ENCODE results near the gene CALML6.
"Not testable (repeated sequence)": the region's sequence is repeated elsewhere in the genome, so short reads cannot be mapped to it uniquely, and the experiment has no call there.

The CALML6 gene

GRCh38 chr1:1925437-1926345 is 10.6 kb downstream of the CALML6 start:
- no peak for DNase-seq (ENCODE audit: low read depth in 2 of 2)

- no peak for DNase-seq (ENCODE audit: low read depth in 2 of 2)
Measured at GRCh38 chr1:1926346-1926811, 11.3 kb downstream of the CALML6 start.

GRCh38 chr1:1926886-1927660 is 12.0 kb downstream of the CALML6 start:
- no peak for DNase-seq (ENCODE audit: low read depth in 2 of 2)

DNA sequence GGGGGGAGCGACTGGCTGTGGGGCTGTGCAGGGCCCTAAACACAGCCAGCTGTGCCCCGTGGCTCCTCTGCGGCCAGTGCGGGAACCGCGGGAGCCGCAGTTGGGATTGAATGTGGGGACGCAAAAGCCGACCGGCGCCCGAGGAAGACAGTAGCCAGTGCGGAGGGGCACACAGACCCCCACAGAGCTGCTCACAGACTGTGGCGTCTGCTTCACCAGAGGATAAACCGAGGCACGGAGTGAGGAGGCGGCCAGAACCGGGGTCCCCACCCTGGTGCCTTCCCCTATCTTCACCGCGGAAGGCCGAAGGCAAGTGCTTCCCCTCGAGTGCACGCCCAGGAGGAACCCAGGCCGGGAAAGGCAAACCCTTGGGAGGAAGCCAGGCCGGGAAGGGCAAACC is 12.7 kb downstream of the CALML6 start:
- DNase-seq (ENCODE audit: low read depth in 2 of 2), result no peak

DNA sequence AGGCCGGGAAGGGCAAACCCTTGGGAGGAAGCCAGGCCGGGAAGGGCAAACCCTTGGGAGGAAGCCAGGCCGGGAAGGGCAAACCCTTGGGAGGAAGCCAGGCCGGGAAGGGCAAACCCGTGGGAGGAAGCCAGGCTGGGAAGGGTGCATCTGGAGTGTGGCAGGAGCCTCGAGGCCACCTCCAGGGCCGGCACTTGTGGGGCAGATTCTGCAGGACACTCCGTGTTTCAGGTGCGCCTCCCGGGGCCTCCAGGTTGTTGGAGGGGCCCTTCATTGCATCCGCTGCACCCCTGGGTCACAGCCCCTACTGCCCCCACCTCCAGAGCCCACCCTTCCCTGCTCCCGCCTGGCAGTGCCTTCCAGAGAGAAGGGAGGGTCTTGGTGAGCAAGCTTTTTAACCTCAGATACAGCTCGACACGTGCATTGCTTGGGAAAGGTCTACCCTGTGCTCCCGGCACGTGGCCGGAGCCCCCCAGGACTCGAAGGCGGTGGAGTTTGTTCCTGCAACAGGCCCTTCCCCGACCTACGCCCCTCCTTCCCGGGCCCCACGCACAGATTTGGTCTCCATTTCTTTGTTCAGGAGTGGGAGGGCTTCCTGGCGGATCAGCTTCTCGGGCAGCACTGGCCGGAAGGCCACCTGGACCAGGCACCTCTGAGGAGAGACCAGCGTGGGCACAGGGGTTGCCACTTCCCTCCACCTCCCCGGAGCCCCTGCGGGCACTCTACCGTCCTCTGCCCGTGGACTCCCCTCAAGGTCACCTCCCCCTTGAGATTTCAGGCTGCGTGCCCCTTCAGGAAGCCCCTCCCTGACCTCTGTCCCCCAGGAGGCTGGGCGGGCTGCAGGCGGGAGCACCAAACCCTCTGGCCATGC is 13.4 kb downstream of the CALML6 start:
- DNase-seq (ENCODE audit: low read depth in 2 of 2), result no peak

- DNase-seq (ENCODE audit: low read depth in 2 of 2), result no peak
Measured at GRCh38 chr1:1929102-1929638, 14.1 kb downstream of the CALML6 start.

GRCh38 chr1:1929639-1930545 is 14.8 kb downstream of the CALML6 start:
- DNase-seq (ENCODE audit: low read depth in 2 of 2), result no peak

DNA sequence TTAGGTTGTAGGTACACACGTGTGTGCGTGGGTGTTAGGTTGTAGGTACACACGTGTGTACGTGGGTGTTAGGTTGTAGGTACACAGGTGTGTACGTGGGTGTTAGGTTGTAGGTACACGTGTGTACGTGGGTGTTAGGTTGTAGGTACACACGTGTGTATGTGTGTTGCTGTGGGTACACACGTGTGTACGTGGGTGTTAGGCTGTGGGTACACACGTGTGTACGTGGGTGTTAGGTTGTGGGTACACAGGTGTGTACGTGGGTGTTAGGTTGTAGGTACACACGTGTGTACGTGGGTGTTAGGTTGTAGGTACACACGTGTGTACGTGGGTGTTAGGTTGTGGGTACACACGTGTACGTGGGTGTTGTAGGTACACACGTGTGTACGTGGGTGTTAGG is 19.8 kb downstream of the CALML6 start:
- not testable (repeated sequence) for DNase-seq (ENCODE audit: low read depth in 2 of 2)

- no peak for DNase-seq (ENCODE audit: low read depth in 2 of 2)
Measured at GRCh38 chr1:1937061-1937460, 22.0 kb downstream of the CALML6 start.

GRCh38 chr1:1937549-1938275 is 22.7 kb downstream of the CALML6 start:
- DNase-seq (ENCODE audit: low read depth in 2 of 2), result no peak

DNA sequence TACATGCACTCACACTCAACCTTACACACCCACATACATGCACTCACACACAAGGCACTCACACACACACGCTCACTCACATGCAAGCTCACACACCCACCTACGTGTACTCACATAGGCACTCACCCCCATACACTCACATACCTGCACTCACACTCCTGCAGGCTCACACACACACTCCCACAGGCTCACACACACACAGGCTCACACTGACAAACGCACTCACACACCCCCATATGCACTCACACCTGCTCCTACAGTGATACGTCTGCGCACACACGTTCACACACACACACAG is 23.2 kb downstream of the CALML6 start:
- DNase-seq (ENCODE audit: low read depth in 2 of 2), result no peak

GRCh38 chr1:1938613-1939295 is 23.7 kb downstream of the CALML6 start:
- no peak for DNase-seq (ENCODE audit: low read depth in 2 of 2)

GRCh38 chr1:1939296-1940122 is 24.4 kb downstream of the CALML6 start:
- DNase-seq (ENCODE audit: low read depth in 2 of 2), result no peak

DNA sequence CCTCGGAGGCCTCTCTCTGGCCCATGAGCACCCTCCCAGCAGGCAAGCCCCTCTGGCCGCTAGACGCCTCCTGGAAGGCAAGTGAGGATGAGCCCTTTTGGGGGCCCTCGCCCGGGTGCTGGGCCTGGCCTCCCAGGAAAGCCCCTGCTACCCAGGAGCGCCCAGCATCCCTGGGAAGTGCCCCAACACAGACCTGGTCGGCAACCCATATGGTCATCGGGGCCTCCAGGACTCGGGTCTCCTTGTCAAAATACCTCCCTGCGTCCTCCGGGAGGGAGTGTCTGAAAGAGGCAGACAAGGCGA is 25.0 kb downstream of the CALML6 start:
- DNase-seq (ENCODE audit: low read depth in 2 of 2), result no peak

DNA sequence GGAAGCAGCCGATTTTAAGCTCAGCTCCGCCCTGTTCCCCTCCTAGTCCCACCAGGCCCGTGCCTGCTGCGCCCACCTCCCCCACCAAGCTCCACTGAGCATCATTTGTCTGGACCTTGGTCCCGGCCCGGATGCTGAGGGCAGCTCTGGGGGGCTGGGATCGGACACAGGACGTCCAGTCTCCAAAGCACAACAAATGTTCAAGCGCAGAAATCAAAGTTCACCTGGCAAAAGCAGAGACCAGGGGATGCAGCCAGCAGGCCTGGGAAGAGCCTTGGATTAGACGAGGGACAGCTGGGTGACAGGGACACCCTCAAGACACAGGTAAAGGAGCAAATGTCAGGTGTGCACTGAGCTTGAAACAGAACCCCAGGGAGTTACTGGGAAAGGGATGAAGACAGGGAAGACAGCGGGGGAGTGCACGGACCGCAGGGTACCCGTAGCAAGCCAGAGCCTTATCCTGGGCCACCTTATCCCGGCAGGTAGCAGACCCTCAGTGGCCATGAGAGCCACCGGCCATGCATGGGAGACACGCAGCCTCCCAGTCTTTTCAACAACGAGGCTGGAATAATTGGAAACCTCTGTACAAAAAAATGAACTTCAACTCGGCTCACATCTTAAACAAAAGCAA is 26.3 kb downstream of the CALML6 start:
- DNase-seq (ENCODE audit: low read depth in 2 of 2), result no peak

DNA sequence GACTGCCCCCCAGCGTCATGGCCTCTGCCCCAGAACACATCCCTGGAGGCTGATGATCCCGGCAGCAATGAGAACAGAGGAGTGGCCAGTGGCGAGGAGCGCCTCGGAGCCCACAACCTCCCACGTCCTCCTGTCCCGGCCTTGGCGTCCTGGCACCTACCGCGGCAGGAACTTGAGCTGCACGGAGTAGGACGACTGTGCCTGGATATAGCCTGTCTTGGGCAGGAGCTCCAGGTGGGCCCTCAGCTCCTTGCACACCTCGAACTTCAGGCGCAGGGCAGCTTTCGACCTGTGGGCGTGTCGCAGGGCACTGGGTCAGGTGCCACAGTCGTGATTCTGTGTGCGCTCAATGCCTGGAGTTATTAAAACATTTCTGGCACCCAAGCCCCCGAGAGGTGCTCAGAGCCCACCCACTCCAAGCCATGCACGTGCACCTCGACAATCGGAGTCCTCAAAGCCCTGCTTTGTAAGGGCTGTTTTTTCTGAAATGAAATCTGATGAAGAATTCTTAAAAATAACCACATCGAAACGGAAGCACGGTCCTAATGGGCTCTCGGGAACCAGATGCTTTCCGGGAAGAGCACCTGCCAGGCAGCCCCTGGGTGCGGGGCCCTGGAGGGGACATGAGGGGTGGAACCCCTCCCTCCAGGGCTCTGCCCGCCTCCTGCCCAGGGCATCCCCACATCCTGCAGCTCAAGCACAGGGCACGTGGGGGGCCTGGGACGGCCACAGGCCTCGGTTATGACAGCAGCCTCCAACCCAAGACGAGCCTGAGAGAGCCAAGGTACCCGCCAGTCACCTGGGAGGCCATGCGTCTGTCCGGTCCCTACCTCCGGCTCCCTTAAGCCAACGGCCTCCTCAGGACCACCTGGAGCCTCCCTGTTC is 27.1 kb downstream of the CALML6 start:
- DNase-seq (ENCODE audit: low read depth in 2 of 2), result no peak

Data from stimulated activated CD8-positive, alpha-beta memory T cell treated with anti-CD3 and anti-CD28 coated beads, Interleukin-2, amount 100 ng/mL, for 48 hours (primary cell).